Esophagus muscularis mucosa (tissue), 4 donors: Measurements from ENCODE around the gene MYH15. TPM values are rescaled to one million over a fixed set of nuclear protein-coding genes. Genes with fewer than 3 reads are reported as not detected.

Source experiments
- DNase-seq: peaks from one replicate; pipeline ENCODE4 v3.0.0-alpha.2; 2017; ENCODE audit errors: extremely low spot score
- H3K27ac ChIP-seq, 4 donors: fragments of 200-600 bp; sonication (generic); replicated peaks in 1 of 4; 1 replicate in 3 of 4; 2 replicates in 1 of 4; pipeline ENCODE4 v1.5.1; 2016 to 2019; ENCODE audit warnings: mild to moderate bottlenecking in 1 of 4
- H3K27me3 ChIP-seq, 4 donors: fragments of 200-600 bp; sonication (generic); one replicate each; pipeline versions ENCODE4 v1.5.1 to v1.6.0; 2016 to 2019
- H3K36me3 ChIP-seq, 4 donors: fragments of 200-600 bp; sonication (generic); one replicate each; pipeline ENCODE4 v1.5.1; 2016 to 2019
- H3K4me1 ChIP-seq, 4 donors: fragments of 200-600 bp; sonication (generic); one replicate each; pipeline ENCODE4 v1.5.1; 2016 to 2019
- H3K4me3 ChIP-seq, 4 donors: fragments of 200-600 bp; sonication (generic); 1 replicate in 2 of 4; 2 replicates in 2 of 4; pipeline ENCODE4 v1.5.1; 2016 to 2019; ENCODE audit warnings: mild to moderate bottlenecking in 4 of 4, moderate library complexity in 1 of 4
- H3K9me3 ChIP-seq, 4 donors: fragments of 200-600 bp; sonication (generic); 1 replicate in 3 of 4; 2 replicates in 1 of 4; pipeline ENCODE4 v1.5.1; 2016 to 2019
- EP300 ChIP-seq: sonication (generic); formaldehyde crosslinking; IDR thresholded peaks from one replicate; pipeline ENCODE4 v1.6.1; 2017; ENCODE audit warnings: antibody characterized with exemption
- POLR2A ChIP-seq: fragments of 450-650 bp; IDR thresholded peaks from one replicate; pipeline ENCODE4 v1.6.1; 2017; ENCODE audit warnings: antibody characterized with exemption, moderate library complexity, mild to moderate bottlenecking, low read depth
- POLR2AphosphoS5 ChIP-seq, 2 donors: sonication (generic); formaldehyde crosslinking; IDR thresholded peaks; one replicate each; pipeline ENCODE4 v1.6.1; 2017; ENCODE audit warnings: antibody characterized with exemption in 2 of 2
- WGBS: methylation state at CpG from one replicate; pipeline ENCODE4 v1.1.5; 2018; 5-methylcytosine and 5-hydroxymethylcytosine counted together
- intact Hi-C: fragments of 100-400 bp; cut with DNase I; formaldehyde crosslinking; loops from one replicate; pipeline ENCODE4 v1.15.1; 2023
- total RNA-seq, 4 donors: library from RNA; depleted of rRNA; stranded (reverse); fragments of >200 nt; gene quantifications; one replicate each; pipeline versions ENCODE4 v1.1.0 to v1.2.1, GENCODE V29; 2016
- TF ChIP-seq, protein P1 (sequence below), 3 experiments: fragments of 200-600 bp in 2 of 3; fragments of 450-650 bp in 1 of 3; sonication (generic) in 2 of 3; IDR thresholded peaks; one replicate each; pipeline ENCODE4 v1.5.1; 2017 to 2019; ENCODE audit warnings: antibody characterized with exemption in 3 of 3, mild to moderate bottlenecking in 2 of 3, moderate library complexity in 1 of 3

Gene MYH15
- total RNA-seq, 4 donors from 2014 or later: under 0.01 to 0.34 (median 0.12) TPM

DNA sequence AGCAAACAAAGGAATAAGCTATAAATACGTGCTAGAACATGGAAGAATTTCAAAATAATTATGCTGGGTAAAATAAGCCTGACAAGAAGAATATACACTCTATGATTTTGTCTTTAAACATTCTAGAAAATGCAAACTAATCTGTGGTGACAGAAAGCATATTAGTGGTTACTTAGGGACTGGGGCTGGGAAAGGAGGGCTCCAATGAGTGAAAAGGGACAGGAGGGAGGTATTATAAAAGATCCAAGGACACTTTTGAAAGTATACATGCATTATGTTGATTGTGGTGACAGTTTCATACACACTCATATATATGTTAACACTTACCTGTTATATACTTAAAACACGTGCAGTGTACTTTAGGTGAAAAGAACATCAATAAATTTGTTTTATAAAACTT lies 23.0 kb downstream of the MYH15 start:
- 33% methylated on average over 2 of the region's 2 CpGs for WGBS

DNA sequence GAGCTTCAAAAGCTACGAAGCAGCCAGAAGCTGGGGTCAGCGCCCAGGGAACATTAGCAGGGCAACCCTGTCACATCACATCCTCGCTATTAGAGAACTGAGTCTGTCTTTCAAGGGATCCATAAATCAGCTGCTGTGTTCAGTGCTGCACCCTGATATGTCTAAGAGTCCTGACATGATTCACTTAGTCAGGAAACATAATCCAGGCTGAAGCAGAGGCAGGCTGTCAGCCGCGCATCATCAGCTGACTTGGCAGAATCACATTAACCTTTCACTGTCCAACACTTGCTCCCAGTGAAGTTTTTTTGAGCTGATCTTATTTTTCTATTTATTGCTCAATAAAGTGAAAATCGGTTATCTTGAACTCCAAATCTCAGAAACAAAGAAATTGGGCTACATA lies 23.5 kb downstream of the MYH15 start:
- intact Hi-C loops: loop anchor here (10.0 kb wide), 1 partner anchor 552 kb away; no protein-coding TSS in a partner anchor
- 29% methylated on average over 6 of the region's 6 CpGs for WGBS
- DNase-seq: no peak
- H3K4me3 ChIP-seq: no peak overlapping the region
- no peak overlapping the region for H3K27ac ChIP-seq
- TF ChIP-seq POLR2A: no peak
- TF ChIP-seq POLR2AphosphoS5 (IDR thresholded peaks at IDR 0.05): no peak
- TF ChIP-seq EP300: no peak
- TF ChIP-seq, protein P1, sequence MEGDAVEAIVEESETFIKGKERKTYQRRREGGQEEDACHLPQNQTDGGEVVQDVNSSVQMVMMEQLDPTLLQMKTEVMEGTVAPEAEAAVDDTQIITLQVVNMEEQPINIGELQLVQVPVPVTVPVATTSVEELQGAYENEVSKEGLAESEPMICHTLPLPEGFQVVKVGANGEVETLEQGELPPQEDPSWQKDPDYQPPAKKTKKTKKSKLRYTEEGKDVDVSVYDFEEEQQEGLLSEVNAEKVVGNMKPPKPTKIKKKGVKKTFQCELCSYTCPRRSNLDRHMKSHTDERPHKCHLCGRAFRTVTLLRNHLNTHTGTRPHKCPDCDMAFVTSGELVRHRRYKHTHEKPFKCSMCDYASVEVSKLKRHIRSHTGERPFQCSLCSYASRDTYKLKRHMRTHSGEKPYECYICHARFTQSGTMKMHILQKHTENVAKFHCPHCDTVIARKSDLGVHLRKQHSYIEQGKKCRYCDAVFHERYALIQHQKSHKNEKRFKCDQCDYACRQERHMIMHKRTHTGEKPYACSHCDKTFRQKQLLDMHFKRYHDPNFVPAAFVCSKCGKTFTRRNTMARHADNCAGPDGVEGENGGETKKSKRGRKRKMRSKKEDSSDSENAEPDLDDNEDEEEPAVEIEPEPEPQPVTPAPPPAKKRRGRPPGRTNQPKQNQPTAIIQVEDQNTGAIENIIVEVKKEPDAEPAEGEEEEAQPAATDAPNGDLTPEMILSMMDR (IDR thresholded peaks at IDR 0.05): no peak
- peaks cover 0 to 17% (median 15%) of the 10 kb centered on the region in 4 donors for H3K4me1 ChIP-seq
- H3K27me3 ChIP-seq: no peaks in the 10 kb centered on the region
- no peaks in the 10 kb centered on the region for H3K9me3 ChIP-seq
- H3K36me3 ChIP-seq: no peaks in the 10 kb centered on the region

More for the DNA sequence above, 23.0 kb downstream of the MYH15 start:
- TF ChIP-seq POLR2AphosphoS5 (IDR thresholded peaks at IDR 0.05) (no peak), POLR2A (no peak), EP300 (no peak)
- TF ChIP-seq, protein P1 (IDR thresholded peaks at IDR 0.05): no peak
- Histone ChIP-seq H3K9me3 (no peaks in the 10 kb centered on the region), H3K36me3 (no peaks in the 10 kb centered on the region), H3K4me3 (no peak overlapping the region), H3K27me3 (no peaks in the 10 kb centered on the region), H3K27ac (no peak overlapping the region), H3K4me1 (peaks cover 0 to 17% (median 15%) of the 10 kb centered on the region in 4 donors)
- no peak for DNase-seq
- intact Hi-C loops: loop anchor here (10.0 kb wide), 1 partner anchor 553 kb away; no protein-coding TSS in a partner anchor

DNA sequence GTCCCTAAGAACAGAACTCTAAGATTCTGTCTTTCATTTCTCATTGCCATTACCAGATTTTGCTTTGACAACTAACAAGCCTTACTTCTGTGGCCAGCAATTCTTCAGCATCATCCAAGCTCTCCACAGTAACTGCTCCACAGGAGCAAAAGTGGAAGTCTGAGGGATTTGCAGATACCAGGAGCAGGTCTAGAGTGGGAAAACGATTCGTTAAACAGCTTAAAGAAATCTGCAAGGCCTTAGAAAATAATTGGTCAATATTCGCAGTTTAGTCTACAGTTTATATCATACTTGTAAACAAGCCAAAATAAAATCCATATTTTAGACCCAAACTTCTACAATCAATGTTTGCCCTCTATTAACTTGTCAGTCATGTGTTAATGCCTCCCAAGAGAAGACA lies 24.1 kb downstream of the MYH15 start:
- Histone ChIP-seq H3K4me1 (peaks cover 0 to 17% (median 15%) of the 10 kb centered on the region in 4 donors), H3K36me3 (no peaks in the 10 kb centered on the region), H3K4me3 (no peak overlapping the region), H3K9me3 (no peaks in the 10 kb centered on the region), H3K27ac (no peak overlapping the region), H3K27me3 (no peaks in the 10 kb centered on the region)
- TF ChIP-seq, protein P1 (IDR thresholded peaks at IDR 0.05): no peak
- TF ChIP-seq EP300 (no peak), POLR2AphosphoS5 (IDR thresholded peaks at IDR 0.05) (no peak), POLR2A (no peak)
- intact Hi-C loops: loop anchor here (10.0 kb wide), 1 partner anchor 552 kb away; no protein-coding TSS in a partner anchor
- 82% methylated on average over 3 of the region's 3 CpGs for WGBS
- no peak for DNase-seq

DNA sequence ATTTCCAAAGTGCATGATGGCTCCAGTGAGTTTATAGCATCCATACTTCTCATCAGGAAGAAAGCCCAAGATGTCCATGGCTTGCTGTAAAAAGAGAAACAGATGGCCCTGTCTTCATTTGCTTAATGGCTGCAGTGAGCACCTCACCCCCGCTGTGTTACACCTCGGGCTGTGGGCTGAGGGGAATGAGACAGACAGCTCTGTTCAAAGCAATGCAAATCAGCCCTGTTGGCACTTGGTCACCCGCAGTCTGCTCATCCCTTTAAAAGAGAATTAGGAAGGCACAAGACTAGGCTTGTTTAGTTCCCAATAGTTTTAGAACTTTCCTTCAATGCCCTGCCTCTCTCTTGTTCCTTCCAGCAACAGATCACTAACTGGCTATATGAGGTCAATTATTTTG lies 25.2 kb downstream of the MYH15 start:
- no peak overlapping the region for H3K4me3 ChIP-seq
- no peak overlapping the region for H3K27ac ChIP-seq
- no peaks in the 10 kb centered on the region for H3K27me3 ChIP-seq
- intact Hi-C loops: loop anchor here (10.0 kb wide), 1 partner anchor 550 kb away; no protein-coding TSS in a partner anchor
- H3K36me3 ChIP-seq: no peaks in the 10 kb centered on the region
- 100% methylated on average over 3 of the region's 3 CpGs for WGBS
- peaks cover 0 to 16% (median 14%) of the 10 kb centered on the region in 4 donors for H3K4me1 ChIP-seq
- TF ChIP-seq POLR2AphosphoS5 (IDR thresholded peaks at IDR 0.05) (no peak), POLR2A (no peak), EP300 (no peak)
- TF ChIP-seq, protein P1 (IDR thresholded peaks at IDR 0.05): no peak
- DNase-seq: no peak
- H3K9me3 ChIP-seq: no peaks in the 10 kb centered on the region

DNA sequence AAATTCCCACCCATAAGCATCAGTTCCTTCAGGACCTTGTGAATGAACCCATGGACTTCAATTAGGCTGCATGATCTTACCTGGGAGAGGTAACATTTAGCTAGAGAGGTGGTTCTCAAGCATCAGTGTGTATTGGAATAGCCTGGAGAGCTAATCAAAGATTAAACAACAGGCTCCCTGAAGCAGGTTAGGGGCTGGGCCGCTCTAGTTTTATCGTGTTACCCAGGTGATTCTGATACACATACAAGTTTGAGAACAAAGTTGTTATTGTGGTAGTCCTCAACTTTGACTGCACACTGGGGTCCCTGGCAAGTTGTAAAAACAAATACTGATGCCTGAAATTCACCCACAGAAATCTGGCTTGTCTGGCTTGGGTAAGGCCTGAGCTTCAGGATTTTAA lies 31.2 kb downstream of the MYH15 start:
- WGBS: 83% methylated on average over 2 of the region's 2 CpGs
- intact Hi-C loops: loop anchor here (5.0 kb wide), 1 partner anchor 1242 kb away; no protein-coding TSS in a partner anchor
- Histone ChIP-seq H3K27me3 (no peaks in the 10 kb centered on the region), H3K4me1 (peaks cover 0 to 6% (median 0%) of the 10 kb centered on the region in 4 donors), H3K27ac (no peak overlapping the region), H3K36me3 (no peaks in the 10 kb centered on the region), H3K9me3 (no peaks in the 10 kb centered on the region), H3K4me3 (no peak overlapping the region)
- no peak for DNase-seq
- no peak for TF ChIP-seq EP300
- TF ChIP-seq, protein P1 (IDR thresholded peaks at IDR 0.05): no peak
- no peak for TF ChIP-seq POLR2A
- no peak for TF ChIP-seq POLR2AphosphoS5 (IDR thresholded peaks at IDR 0.05)
